ENCODE results near the gene REV1.
"Not testable (repeated sequence)": the region's sequence is repeated elsewhere in the genome, so short reads cannot be mapped to it uniquely, and the experiment has no call there.

The REV1 gene

DNA sequence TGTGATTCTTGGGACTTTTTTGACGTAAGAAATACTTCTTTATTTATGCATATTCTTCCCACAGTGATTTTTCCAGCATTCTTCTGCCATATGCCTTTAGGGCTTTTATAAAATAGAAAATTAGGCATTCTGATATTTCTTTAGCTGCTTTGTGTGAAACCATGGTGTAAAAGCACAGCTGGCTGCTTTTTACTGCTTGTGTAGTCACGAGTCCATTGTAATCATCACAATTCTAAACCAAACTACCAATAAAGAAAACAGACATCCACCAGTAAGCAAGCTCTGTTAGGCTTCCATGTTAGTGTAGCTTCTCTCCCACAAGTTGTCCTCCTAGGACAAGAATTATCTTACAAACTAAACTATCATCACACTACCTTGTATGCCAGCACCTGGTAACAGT lies 90.0 kb downstream of the REV1 start:
- no peak for DNase-seq

DNA sequence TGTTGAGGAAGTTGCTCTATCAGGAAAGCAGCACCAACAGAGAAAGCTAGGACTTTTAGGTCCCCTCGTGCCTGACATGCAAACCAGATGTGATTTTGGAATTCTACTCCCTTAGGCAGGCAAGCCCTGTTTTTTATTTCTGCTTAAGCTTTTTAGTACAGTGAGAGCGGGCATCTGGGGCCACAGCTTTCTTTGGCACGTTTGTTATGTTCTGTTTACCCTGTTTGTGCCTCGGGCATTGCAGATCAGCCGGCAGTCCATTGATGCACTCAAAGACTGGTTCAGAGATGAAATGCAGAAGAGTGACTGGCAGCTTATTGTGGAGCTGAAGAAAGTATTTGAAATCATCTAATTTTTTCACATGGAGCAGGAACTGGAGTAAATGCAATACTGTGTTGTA lies 90.8 kb downstream of the REV1 start:
- no peak for DNase-seq

DNA sequence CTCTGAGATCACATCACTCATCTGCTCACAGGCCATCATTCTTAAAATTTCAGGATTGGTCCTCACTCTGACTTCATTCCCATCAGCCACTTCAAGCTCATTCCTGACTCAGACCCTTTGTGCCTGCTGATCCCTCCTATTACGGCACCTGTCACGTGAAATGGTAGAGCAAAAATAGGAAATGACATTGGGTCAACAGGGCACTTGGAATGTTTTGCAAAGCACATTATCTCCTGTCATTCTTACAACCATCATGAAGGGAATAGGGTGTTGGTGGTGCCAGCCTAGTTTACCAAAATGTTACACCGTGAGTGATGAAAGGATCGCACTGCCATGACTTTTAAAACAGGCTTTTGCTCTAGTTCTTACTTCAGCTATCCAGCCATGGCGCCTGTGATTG lies 91.5 kb downstream of the REV1 start:
- DNase-seq: no peak

DNA sequence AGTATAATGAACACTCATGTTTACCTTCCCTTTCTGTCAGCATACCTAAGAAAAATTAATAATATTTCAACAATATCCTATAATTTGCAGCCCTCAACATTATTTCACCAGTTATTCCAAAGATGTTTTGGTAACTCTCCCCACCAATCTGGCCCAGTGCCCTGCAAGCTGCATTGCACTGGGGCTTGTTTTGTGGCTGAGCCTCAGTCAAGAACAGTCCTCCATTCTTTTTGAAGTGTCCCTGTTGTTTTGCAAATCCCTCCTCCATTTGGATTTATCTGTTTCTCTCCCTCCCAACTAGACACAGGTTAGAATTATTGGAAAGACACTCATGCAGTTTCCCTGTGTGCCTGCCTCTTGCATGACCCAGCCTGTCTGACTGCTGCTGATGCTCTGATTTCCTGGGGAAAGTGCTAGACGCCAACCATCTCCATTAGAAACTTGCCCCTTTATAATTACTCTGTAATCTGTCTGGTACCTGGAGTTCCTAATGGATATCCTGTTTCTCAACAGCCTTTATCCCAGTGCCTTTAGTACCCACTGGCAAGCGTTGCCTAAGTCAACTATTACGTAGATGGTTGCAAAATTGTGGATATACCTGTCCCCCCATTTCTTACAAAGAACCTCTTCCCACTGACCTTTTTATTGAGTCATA lies 92.4 kb downstream of the REV1 start:
- DNase-seq: no peak

- DNase-seq: no peak
Measured at GRCh38 chr2:99395589-99396130, 94.2 kb downstream of the REV1 start.

GRCh38 chr2:99389946-99390345 lies 99.9 kb downstream of the REV1 start:
- no peak for DNase-seq

GRCh38 chr2:99389371-99389770 lies 100.4 kb downstream of the REV1 start:
- DNase-seq: no peak

DNA sequence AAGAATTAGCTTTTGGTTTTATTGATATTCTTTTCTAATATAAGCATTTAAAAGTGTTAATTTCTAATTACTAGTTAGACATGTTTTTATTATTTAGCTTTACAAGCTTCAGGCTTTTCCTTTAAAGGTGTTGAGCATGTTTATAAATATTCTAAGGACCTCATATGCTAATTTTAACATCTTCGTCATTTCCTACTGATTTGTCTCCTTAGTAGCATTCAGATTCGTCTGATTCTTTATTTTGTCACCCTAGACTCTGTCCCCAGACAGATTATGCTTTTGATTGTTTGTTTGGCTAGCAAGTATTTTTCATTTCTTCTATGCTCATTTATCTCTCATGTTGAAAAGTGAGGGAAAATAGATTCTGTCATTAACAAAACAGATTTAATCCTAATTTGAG lies 100.9 kb downstream of the REV1 start:
- DNase-seq: no peak

- DNase-seq: no peak
Measured at GRCh38 chr2:99386011-99386410, 103.8 kb downstream of the REV1 start.

DNA sequence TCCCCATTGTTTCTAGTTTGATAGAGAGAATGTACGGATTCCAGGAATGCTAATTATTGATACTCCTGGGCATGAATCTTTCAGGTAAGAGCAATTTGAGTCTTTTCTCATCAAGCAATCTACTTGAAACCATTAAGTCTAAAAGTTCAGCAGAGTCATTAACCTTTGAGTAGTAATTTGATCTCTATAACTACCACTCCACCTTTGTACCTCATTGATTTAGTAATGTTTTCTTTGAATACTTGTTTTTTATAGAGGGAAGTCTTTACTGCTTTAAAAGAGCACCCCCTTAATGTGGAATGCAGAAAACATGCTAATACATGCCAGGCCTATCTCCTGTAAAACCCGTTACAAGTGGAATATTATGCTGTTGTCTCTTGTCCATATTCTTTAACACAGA lies 107.7 kb downstream of the REV1 start:
- no peak for DNase-seq

DNA sequence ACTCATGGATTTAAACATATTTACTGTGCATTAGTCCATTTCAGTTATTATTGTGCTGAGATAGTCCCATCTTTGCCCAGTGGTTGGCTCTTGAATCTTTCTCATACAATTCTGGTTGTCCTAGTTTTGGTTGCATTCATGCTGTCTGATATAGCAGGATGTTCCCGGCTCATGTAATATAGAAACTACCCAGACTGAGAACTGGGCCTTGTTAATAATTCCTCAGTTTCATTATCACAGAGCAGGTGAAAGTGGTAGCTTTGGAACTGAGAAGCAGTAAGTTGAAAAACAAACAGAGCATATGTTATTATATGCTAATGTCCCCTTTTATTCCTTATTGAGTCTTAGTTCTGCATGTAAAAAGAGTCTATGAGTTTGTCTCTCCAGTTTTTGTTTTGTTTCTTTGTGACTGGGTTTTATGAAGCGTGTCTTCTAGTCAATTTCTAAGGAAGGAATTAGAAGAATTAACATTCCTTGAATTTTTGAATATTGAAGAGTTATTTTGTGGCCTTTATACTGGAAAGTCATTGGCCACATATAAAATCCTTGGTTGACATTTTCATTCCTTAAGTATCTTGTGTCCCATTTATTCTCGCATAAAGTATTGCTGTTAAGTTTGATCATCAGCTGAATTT lies 109.3 kb downstream of the REV1 start:
- DNase-seq: no peak

- no peak for DNase-seq
Measured at GRCh38 chr2:99377879-99378278, 111.9 kb downstream of the REV1 start.

GRCh38 chr2:99376254-99376864 lies 113.5 kb downstream of the REV1 start:
- DNase-seq: no peak

- DNase-seq: no peak
Measured at GRCh38 chr2:99374747-99375146, 115.1 kb downstream of the REV1 start.

DNA sequence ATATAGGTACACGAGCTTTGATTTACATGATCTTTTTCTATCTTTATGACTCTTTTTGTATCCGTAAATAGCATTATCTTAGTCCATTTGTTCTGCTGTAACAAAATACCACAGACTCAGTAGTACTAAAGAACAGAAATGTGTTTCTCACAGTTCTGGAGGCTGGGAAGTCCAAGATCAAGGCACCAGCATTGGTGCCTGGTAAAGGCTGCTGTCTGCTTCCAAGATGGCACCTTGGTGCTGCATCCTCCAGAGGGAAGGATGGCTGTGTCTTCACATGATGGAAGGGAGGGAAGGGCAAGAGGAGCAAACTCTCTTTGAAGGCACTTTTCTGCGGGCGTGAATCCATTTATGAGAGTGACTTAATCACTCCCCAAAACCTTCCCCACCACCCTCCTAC lies 116.7 kb downstream of the REV1 start:
- no peak for DNase-seq

DNA sequence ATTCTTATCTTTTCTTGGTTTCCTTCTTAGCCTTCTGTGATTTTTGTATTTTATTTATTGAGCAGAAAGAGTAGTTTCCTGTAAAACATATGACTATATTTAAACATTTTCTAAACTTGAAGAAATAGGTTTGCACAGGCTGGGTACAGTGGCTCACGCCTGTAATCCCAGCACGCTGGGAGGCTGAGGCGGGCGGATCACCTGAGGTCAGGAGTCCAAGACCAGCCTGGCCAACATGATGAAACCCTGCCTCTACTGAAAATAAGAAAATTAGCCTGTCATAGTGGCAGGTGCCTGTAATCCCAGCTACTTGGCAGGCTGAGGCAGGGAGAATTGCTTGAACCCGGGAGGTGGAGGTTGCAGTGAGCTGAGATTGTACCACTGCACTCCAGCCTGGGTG lies 121.0 kb downstream of the REV1 start:
- not testable (repeated sequence) for DNase-seq

- no peak for DNase-seq
Measured at GRCh38 chr2:99365661-99366060, 124.2 kb downstream of the REV1 start.

DNA sequence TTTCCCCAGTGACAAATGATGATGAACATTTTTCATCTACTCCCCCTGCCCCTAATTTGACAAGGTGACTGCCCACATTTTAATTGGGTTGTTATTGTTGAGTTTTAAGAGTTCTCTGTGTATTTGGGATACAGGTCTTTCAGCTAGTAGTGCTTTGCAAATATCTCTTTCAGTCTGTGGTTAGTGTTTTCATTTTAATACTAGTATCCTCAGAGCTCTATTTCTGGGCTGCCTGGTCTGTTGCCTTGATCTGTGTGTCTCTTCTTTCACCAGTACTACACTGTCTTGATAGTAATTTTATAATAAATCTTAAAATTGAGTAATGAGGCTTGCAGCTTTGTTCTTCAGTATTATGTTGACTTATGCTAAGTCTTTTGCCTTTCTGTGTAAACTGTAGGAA lies 133.0 kb downstream of the REV1 start:
- DNase-seq: no peak

GRCh38 chr2:99354825-99355224 lies 135.0 kb downstream of the REV1 start:
- not testable (repeated sequence) for DNase-seq

DNA sequence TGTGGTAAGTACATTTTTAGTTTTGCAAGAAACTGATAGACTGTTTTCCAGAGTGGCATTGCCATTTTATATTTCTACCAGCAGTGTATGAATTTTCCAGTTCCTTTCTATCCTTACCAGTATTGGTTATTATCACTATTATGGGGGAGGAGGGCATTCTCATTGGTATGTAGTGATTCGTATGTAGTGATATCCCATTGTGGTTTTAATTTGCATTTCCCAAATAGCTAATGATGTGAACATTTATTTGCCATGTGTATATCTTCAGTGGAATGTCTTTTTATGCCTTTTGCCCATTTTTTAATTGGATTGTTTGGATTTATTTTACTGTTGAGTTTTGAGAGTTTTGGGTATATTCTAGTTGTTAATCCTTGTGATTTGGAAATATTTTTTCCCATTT lies 135.7 kb downstream of the REV1 start:
- no peak for DNase-seq

Measured in NK-92 treated with Interleukin-12 subunit alpha and Interleukin-12 subunit beta, amount 100 ng/mL, for 24 hours (cell line).